ENCODE measurements around the gene XK.

Gene XK

GRCh38 chrX:37666516-37666915, 19.1 kb upstream of the XK start:
- H3K36me3 Mint-ChIP-seq = no peaks in the 10 kb centered on the region

DNA sequence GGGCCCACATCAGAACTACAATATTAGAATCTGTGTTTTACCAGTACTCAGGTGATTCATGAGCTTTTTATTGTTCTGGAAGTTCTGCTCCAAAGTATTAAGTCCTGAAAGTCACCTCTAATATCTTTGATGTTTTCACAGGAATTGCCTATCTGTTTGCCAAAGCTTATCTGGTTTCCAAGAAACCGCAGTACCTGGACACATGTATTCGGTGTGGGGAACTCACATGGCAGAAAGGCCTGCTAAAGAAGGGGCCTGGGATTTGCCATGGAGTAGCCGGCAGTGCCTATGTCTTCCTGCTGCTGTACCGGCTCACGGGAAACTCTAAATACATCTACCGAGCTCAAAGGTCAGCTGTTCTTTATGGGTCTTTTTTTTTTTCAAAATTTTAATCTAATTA, 18.4 kb upstream of the XK start:
- DNase-seq = no peak
- H3K4me3 Mint-ChIP-seq = no peak overlapping the region
- CTCF ChIA-PET = no interaction called here
- H3K4me1 Mint-ChIP-seq = no peaks in the 10 kb centered on the region
- H3K27me3 Mint-ChIP-seq = no peaks in the 10 kb centered on the region
- H3K9me3 Mint-ChIP-seq = no peaks in the 10 kb centered on the region
- H3K36me3 Mint-ChIP-seq = no peaks in the 10 kb centered on the region
- no peak overlapping the region for H3K27ac Mint-ChIP-seq

More at GRCh38 chrX:37666516-37666915, 19.1 kb upstream of the XK start:
- Mint-ChIP-seq H3K4me3 (no peak overlapping the region), H3K4me1 (no peaks in the 10 kb centered on the region), H3K27me3 (no peaks in the 10 kb centered on the region), H3K9me3 (no peaks in the 10 kb centered on the region), H3K27ac (no peak overlapping the region)
- no peak for DNase-seq
- CTCF ChIA-PET = no interaction called here

GRCh38 chrX:37672563-37672962, 13.0 kb upstream of the XK start:
- Mint-ChIP-seq H3K27me3 (no peaks in the 10 kb centered on the region), H3K36me3 (no peaks in the 10 kb centered on the region), H3K4me1 (no peaks in the 10 kb centered on the region), H3K9me3 (no peaks in the 10 kb centered on the region), H3K4me3 (no peak overlapping the region), H3K27ac (no peak overlapping the region)
- DNase-seq = no peak
- CTCF ChIA-PET = no interaction called here

- Mint-ChIP-seq H3K36me3 (no peaks in the 10 kb centered on the region), H3K4me3 (no peak overlapping the region), H3K9me3 (no peaks in the 10 kb centered on the region), H3K27ac (no peak overlapping the region), H3K4me1 (no peaks in the 10 kb centered on the region), H3K27me3 (no peaks in the 10 kb centered on the region)
- DNase-seq = no peak
- CTCF ChIA-PET = no interaction called here
These were observed 8.8 kb upstream of the XK start for GRCh38 chrX:37676811-37677210.

GRCh38 chrX:37677243-37677642, 8.3 kb upstream of the XK start:
- Mint-ChIP-seq H3K27ac (no peak overlapping the region), H3K9me3 (no peaks in the 10 kb centered on the region)
- CTCF ChIA-PET = no interaction called here

DNA sequence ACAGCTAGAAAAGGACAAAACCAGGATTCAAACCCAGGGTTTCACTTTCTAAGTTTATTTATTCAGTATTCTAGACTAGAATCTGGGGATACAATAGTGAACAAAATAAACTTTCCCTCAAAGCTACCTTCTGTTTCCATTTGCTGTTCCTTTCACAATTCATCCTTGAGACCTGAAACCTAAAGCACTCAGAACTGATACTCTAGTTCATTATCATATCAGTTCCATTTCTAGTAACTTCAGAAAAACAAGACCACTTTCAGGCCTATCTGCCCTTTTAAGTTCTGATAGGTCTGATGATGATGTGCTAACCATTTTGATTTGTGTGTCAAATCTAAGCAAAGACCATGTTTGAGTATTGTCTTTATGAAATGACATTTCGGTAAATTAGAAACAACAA, 7.8 kb upstream of the XK start:
- Mint-ChIP-seq H3K4me3 (no peak overlapping the region), H3K27me3 (no peaks in the 10 kb centered on the region), H3K4me1 (no peaks in the 10 kb centered on the region), H3K27ac (no peak overlapping the region), H3K36me3 (no peaks in the 10 kb centered on the region), H3K9me3 (no peaks in the 10 kb centered on the region)
- CTCF ChIA-PET = no interaction called here
- no peak for DNase-seq

More at GRCh38 chrX:37677243-37677642, 8.3 kb upstream of the XK start:
- no peaks in the 10 kb centered on the region for H3K27me3 Mint-ChIP-seq
- no peaks in the 10 kb centered on the region for H3K4me1 Mint-ChIP-seq
- H3K4me3 Mint-ChIP-seq = no peak overlapping the region
- DNase-seq = no peak
- no peaks in the 10 kb centered on the region for H3K36me3 Mint-ChIP-seq

GRCh38 chrX:37678574-37678973, 7.0 kb upstream of the XK start:
- H3K4me1 Mint-ChIP-seq = no peaks in the 10 kb centered on the region
- H3K27me3 Mint-ChIP-seq = no peaks in the 10 kb centered on the region
- CTCF ChIA-PET = no interaction called here
- no peaks in the 10 kb centered on the region for H3K36me3 Mint-ChIP-seq
- H3K4me3 Mint-ChIP-seq = no peak overlapping the region
- DNase-seq = no peak
- no peak overlapping the region for H3K27ac Mint-ChIP-seq
- H3K9me3 Mint-ChIP-seq = no peaks in the 10 kb centered on the region

GRCh38 chrX:37679230-37679629, 6.4 kb upstream of the XK start:
- Mint-ChIP-seq H3K4me3 (no peak overlapping the region), H3K27me3 (no peaks in the 10 kb centered on the region), H3K36me3 (no peaks in the 10 kb centered on the region), H3K4me1 (no peaks in the 10 kb centered on the region), H3K9me3 (no peaks in the 10 kb centered on the region), H3K27ac (no peak overlapping the region)
- DNase-seq = no peak
- CTCF ChIA-PET = no interaction called here

DNA sequence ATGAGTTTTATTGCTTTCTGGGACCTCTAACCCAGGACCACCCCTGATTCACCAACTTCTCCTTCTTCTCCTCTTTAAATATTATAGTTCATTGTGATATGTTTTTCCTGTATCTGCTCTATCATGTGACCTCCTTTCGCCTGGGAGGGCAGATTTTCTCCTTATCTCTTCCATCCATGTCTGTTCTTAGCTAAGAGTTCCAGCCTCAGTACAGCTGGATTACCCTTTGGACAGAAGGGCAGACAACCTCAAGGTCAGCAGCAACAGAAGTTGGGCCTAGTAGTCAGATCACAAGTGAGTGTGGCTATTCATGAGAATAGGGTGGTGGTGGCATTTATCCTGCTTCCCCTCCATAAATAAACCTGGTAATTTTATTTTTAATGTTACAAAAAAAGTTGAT, 5.7 kb upstream of the XK start:
- Mint-ChIP-seq H3K4me3 (no peak overlapping the region), H3K36me3 (no peaks in the 10 kb centered on the region), H3K27ac (no peak overlapping the region), H3K4me1 (no peaks in the 10 kb centered on the region), H3K9me3 (no peaks in the 10 kb centered on the region), H3K27me3 (peaks cover 5% of the 10 kb centered on the region)
- CTCF ChIA-PET = no interaction called here
- DNase-seq = no peak

DNA sequence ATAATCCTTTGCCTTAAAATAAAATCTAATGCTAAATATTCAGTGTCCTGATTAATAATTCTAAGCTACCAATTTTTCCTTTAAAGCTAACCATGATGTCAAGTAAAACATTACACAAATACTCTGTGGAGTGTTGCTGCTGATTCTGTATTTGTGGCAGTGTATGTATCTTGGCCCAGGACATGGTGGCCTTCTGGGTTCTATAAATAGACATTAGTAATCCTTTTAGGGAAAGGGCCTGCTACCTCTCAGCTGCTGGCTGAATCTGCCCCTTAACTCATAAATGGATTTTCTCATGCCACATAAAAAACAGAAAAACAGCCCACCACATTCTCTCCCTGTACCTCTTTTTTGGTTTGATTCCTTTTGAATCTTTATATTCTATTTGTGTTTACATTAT, 1.2 kb upstream of the XK start:
- H3K27ac Mint-ChIP-seq = no peak overlapping the region
- no peaks in the 10 kb centered on the region for H3K9me3 Mint-ChIP-seq
- no peak overlapping the region for H3K4me3 Mint-ChIP-seq
- CTCF ChIA-PET = interaction anchor here (1.2 kb wide), 1 partner anchor 140 kb away, joined by 3 read pairs; no protein-coding TSS in a partner anchor
- H3K27me3 Mint-ChIP-seq = peaks cover 28% of the 10 kb centered on the region
- peaks cover 2% of the 10 kb centered on the region for H3K4me1 Mint-ChIP-seq
- DNase-seq = no peak
- no peaks in the 10 kb centered on the region for H3K36me3 Mint-ChIP-seq

DNA sequence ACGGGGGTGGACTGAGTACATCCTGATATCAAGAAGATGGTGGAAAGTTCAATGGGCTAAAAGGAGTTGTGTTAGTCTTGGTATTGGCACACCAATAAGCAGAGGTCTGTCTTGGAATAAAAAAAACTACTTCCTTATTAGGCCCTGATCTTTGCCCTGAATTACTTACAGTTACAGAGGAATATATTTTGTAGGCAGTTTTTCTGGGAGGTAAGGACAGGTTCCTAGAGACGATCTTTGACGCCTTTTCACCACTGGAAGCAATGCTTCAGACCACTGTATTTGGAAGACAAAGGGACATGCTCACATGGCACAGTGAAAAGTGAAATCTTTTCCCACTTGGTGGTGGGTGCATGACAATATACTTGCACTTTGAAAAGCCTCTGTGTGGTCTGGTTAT, 618 bp upstream of the XK start:
- CTCF ChIA-PET = no interaction called here
- peaks cover 28% of the 10 kb centered on the region for H3K27me3 Mint-ChIP-seq

DNA sequence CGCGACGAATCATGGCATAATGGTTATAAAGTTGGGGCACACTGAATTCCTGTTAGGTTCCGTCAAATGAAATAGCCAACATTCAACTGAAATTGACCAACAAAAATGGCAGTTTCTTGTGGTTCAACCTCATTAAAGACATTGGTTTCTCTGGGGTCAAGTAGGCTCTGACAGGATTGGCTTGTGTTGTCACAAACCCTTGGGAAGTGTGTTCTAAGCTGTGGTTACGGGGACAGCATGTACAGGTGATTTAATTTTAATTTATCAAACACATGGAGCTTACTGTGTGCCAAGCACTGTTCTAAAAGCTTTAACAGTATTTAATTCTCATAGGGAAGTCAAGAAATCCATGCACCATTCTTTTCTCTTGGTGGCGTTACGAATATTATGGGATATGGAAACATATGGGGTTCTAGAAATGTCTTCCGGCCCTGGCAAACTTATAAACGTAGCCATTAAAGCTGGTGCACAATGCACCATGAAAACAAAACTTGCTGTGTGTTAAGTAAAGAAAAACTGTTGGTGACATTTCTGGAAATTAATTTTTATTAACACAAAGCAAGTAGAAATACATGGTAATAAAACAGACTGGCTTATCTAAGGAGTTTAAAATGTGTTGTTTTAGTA, 891 bp downstream of the XK start:
- Mint-ChIP-seq H3K36me3 (no peaks in the 10 kb centered on the region), H3K4me1 (peaks cover 2% of the 10 kb centered on the region), H3K27ac (no peak overlapping the region), H3K9me3 (no peaks in the 10 kb centered on the region), H3K4me3 (peak overlapping the region; percentile 63), H3K27me3 (peaks cover 28% of the 10 kb centered on the region)
- no peak for DNase-seq
- CTCF ChIA-PET = no interaction called here

More for the DNA sequence above, 618 bp upstream of the XK start:
- no peaks in the 10 kb centered on the region for H3K36me3 Mint-ChIP-seq
- H3K9me3 Mint-ChIP-seq = no peaks in the 10 kb centered on the region
- H3K27ac Mint-ChIP-seq = no peak overlapping the region
- no peak overlapping the region for H3K4me3 Mint-ChIP-seq
- DNase-seq = no peak
- peaks cover 2% of the 10 kb centered on the region for H3K4me1 Mint-ChIP-seq

DNA sequence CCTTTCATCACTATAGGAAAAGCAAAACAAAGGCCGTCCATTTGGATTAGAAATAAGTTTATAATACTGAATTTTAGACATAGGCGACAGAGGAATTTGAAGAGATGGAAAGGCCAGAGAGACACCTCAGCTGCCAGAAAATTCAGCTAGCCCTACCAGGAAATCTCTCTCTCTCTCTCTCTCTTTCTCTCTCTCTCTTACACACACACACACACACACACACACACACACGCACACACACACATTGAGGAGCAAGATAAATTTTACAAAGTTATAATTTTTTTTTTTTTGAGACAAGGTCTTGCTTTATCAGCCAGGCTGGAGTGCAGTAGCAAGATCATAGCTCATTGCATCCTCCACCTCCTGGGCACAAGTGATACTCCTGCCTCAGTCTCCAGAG, 1.4 kb downstream of the XK start:
- Mint-ChIP-seq H3K36me3 (no peaks in the 10 kb centered on the region), H3K4me1 (peaks cover 2% of the 10 kb centered on the region), H3K27ac (no peak overlapping the region), H3K9me3 (no peaks in the 10 kb centered on the region), H3K27me3 (peaks cover 28% of the 10 kb centered on the region), H3K4me3 (no peak overlapping the region)
- CTCF ChIA-PET = no interaction called here
- DNase-seq = no peak

GRCh38 chrX:37690119-37690518, 4.5 kb downstream of the XK start:
- Mint-ChIP-seq H3K4me1 (peaks cover 2% of the 10 kb centered on the region), H3K27ac (no peak overlapping the region), H3K27me3 (peaks cover 21% of the 10 kb centered on the region), H3K36me3 (no peaks in the 10 kb centered on the region), H3K9me3 (no peaks in the 10 kb centered on the region), H3K4me3 (no peak overlapping the region)
- CTCF ChIA-PET = no interaction called here
- DNase-seq = no peak

- Mint-ChIP-seq H3K9me3 (no peaks in the 10 kb centered on the region), H3K27me3 (peaks cover 2% of the 10 kb centered on the region), H3K4me3 (no peak overlapping the region), H3K36me3 (no peaks in the 10 kb centered on the region), H3K27ac (no peak overlapping the region), H3K4me1 (no peaks in the 10 kb centered on the region)
- CTCF ChIA-PET = no interaction called here
- DNase-seq = no peak
These were observed 7.3 kb downstream of the XK start for GRCh38 chrX:37692918-37693317.

- DNase-seq = no peak
- Mint-ChIP-seq H3K27me3 (no peaks in the 10 kb centered on the region), H3K27ac (no peak overlapping the region), H3K4me3 (no peak overlapping the region), H3K9me3 (no peaks in the 10 kb centered on the region), H3K36me3 (no peaks in the 10 kb centered on the region), H3K4me1 (no peaks in the 10 kb centered on the region)
- CTCF ChIA-PET = no interaction called here
These were observed 11.7 kb downstream of the XK start for GRCh38 chrX:37697169-37697760.
